Ishikawa (cell line): ENCODE measurements around the gene TMC2.

Experiments
- CREB1 ChIP-seq: IDR thresholded peaks from 2 replicates; pipeline ENCODE4 v1.6.1; 2012; ENCODE audit warnings: low read depth
- EP300 ChIP-seq: IDR thresholded peaks from 2 replicates; pipeline ENCODE4 v1.6.1; 2012; ENCODE audit warnings: borderline replicate concordance
- REST ChIP-seq: IDR thresholded peaks from 2 replicates; pipeline ENCODE4 v1.6.1; 2012; ENCODE audit warnings: low read depth, mild to moderate bottlenecking
- YY1 ChIP-seq: IDR thresholded peaks from 2 replicates; pipeline ENCODE4 v1.6.1; 2012; ENCODE audit warnings: low read depth
- TF ChIP-seq, protein P1 (sequence below): IDR thresholded peaks from 2 replicates; pipeline ENCODE4 v1.6.1; 2012
- TF ChIP-seq, protein P2 (sequence below): IDR thresholded peaks from 2 replicates; pipeline ENCODE4 v1.6.1; 2012

DNA sequence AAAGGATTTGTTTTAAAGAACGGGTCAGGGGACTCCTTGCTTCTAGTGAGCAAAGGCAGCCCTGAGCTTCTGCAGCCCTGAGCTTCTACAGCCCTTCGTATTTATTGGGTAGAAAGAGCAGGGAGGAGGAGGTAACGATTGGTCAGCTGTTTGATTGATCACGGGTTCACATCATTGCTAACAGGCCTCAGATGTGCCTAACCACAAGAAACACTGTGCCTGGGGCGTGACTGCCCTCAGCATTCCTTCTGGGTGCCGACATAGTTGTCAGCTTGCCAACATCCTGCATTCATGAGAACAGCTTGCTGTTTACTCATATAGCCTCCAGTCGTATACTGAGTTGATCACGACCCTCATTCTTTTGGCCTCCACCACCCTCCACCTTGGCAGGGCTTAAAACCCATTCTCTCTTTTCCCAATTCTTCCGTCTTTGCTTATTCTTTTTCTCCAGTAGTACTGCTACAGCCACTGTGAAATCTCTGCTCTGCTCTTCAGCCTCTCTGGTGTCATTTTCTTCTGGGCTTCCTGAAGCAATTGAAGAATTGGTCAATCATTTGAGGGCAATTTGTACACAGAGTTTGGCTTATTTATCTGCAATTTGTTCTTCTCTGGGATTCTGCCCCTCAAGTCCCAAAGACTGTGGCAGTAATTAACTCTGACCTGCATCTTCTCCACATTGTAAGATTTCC, 90.6 kb downstream of the TMC2 start:
- TF ChIP-seq REST (no peak), EP300 (no peak), YY1 (no peak), CREB1 (no peak)
- TF ChIP-seq, protein P1, sequence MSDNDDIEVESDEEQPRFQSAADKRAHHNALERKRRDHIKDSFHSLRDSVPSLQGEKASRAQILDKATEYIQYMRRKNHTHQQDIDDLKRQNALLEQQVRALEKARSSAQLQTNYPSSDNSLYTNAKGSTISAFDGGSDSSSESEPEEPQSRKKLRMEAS, result peak; percentile 44; the same call in 1 of the 2 replicates
- TF ChIP-seq, protein P2, sequence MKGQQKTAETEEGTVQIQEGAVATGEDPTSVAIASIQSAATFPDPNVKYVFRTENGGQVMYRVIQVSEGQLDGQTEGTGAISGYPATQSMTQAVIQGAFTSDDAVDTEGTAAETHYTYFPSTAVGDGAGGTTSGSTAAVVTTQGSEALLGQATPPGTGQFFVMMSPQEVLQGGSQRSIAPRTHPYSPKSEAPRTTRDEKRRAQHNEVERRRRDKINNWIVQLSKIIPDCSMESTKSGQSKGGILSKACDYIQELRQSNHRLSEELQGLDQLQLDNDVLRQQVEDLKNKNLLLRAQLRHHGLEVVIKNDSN, result peak; percentile 66
